HEK293 (cell line): ENCODE results near the gene BACH2.

Experiments used
- CTCF ChIA-PET: fragments of 350-600 bp; formaldehyde crosslinking; extraction: SDS; loops from one replicate; lab custom pipeline; 2021; ENCODE audit warnings: antibody characterized with exemption; lab: Yijun Ruan, JAX
- POLR2A ChIA-PET: fragments of 300-600 bp; formaldehyde crosslinking; extraction: SDS; loops from one replicate; lab custom pipeline; 2020; ENCODE audit warnings: antibody characterized with exemption, inconsistent platforms; lab: Yijun Ruan, JAX
- H3K27ac ChIP-seq: fragments of 200-500 bp; sonication (Bioruptor generic); 2 replicates; pipeline ENCODE4 v1.5.1; 2014; ENCODE audit warnings: low read depth, low read length, control low read depth, inconsistent platforms; ENCODE audit errors: extremely low read depth
- H3K36me3 ChIP-seq, 2 experiments: fragments of 200-500 bp in 1 of 2; sonication (Bioruptor generic) in 1 of 2; 1 replicate in 1 of 2; 2 replicates in 1 of 2; pipeline ENCODE4 v1.5.1; 2014 to 2017; ENCODE audit warnings: inconsistent platforms in 2 of 2, low read length in 2 of 2; ENCODE audit not compliant: control insufficient read depth in 2 of 2, insufficient read depth in 1 of 2
- H3K4me1 ChIP-seq: fragments of 200-500 bp; sonication (Bioruptor generic); 2 replicates; pipeline ENCODE4 v1.5.1; 2014; ENCODE audit warnings: mild to moderate bottlenecking, low read length, inconsistent platforms; ENCODE audit not compliant: control insufficient read depth, insufficient read depth
- H3K4me3 ChIP-seq: 2 replicates; pipeline ENCODE4 v1.5.1; 2011; ENCODE audit warnings: low read depth, mild to moderate bottlenecking, control low read depth, low read length, moderate library complexity
- H3K9me3 ChIP-seq: fragments of 200-500 bp; sonication (Bioruptor generic); 2 replicates; pipeline ENCODE4 v1.5.1; 2014; ENCODE audit warnings: low read depth, low read length, inconsistent platforms; ENCODE audit not compliant: control insufficient read depth, insufficient read depth
- GLIS2 ChIP-seq: fragments of 450-650 bp; formaldehyde crosslinking; IDR thresholded peaks from 2 replicates; pipeline ENCODE4 v1.5.1; 2016; ENCODE audit warnings: missing biosample characterization, missing genetic modification characterization
- HOXD13 ChIP-seq: sonication (generic); formaldehyde crosslinking; IDR thresholded peaks from 2 replicates; pipeline ENCODE4 v1.8.0; 2022; ENCODE audit warnings: missing genetic modification reagents, borderline replicate concordance
- KLF8 ChIP-seq: fragments of 450-650 bp; formaldehyde crosslinking; IDR thresholded peaks from 2 replicates; pipeline ENCODE4 v1.5.1; 2016; ENCODE audit warnings: missing biosample characterization, missing genetic modification characterization
- MYNN ChIP-seq: fragments of 450-650 bp; formaldehyde crosslinking; IDR thresholded peaks from 2 replicates; pipeline ENCODE4 v1.5.1; 2016; ENCODE audit warnings: missing biosample characterization, missing genetic modification characterization, borderline replicate concordance
- PRDM1 ChIP-seq: fragments of 450-650 bp; formaldehyde crosslinking; IDR thresholded peaks from 2 replicates; pipeline ENCODE4; 2016; ENCODE audit warnings: missing biosample characterization, missing genetic modification characterization
- SCRT1 ChIP-seq: fragments of 450-650 bp; formaldehyde crosslinking; IDR thresholded peaks from 2 replicates; pipeline ENCODE4 v1.5.1; 2016; ENCODE audit warnings: missing biosample characterization, missing genetic modification characterization, borderline replicate concordance
- ZNF140 ChIP-seq: fragments of 450-650 bp; formaldehyde crosslinking; IDR thresholded peaks from 2 replicates; pipeline ENCODE4 v1.5.1; 2016; ENCODE audit warnings: missing biosample characterization, missing genetic modification characterization
- ZNF214 ChIP-seq: fragments of 450-650 bp; formaldehyde crosslinking; IDR thresholded peaks from 2 replicates; pipeline ENCODE4 v1.5.1; 2017; ENCODE audit warnings: missing biosample characterization, mild to moderate bottlenecking, missing genetic modification characterization, borderline replicate concordance
- ZNF266 ChIP-seq: fragments of 450-650 bp; formaldehyde crosslinking; IDR thresholded peaks from 2 replicates; pipeline ENCODE4 v1.5.1; 2016; ENCODE audit warnings: missing biosample characterization, missing genetic modification characterization, low read depth
- ZNF416 ChIP-seq: fragments of 450-650 bp; formaldehyde crosslinking; IDR thresholded peaks from 2 replicates; pipeline ENCODE4 v1.5.1; 2016; ENCODE audit warnings: missing biosample characterization, missing genetic modification characterization
- ZNF514 ChIP-seq: fragments of 450-650 bp; formaldehyde crosslinking; IDR thresholded peaks from 2 replicates; pipeline ENCODE4 v1.5.1; 2016; ENCODE audit warnings: missing biosample characterization, missing genetic modification characterization
- ZNF548 ChIP-seq: fragments of 450-650 bp; formaldehyde crosslinking; IDR thresholded peaks from 2 replicates; pipeline ENCODE4 v1.5.1; 2016; ENCODE audit warnings: missing biosample characterization, missing genetic modification characterization
- TF ChIP-seq, protein P1 (sequence below): fragments of 450-650 bp; formaldehyde crosslinking; IDR thresholded peaks from 2 replicates; pipeline ENCODE4 v1.5.1; 2017; ENCODE audit warnings: missing biosample characterization, mild to moderate bottlenecking, missing genetic modification characterization, moderate library complexity
- TF ChIP-seq, protein P2 (sequence below): fragments of 450-650 bp; formaldehyde crosslinking; IDR thresholded peaks from 2 replicates; pipeline ENCODE4 v1.5.1; 2016; ENCODE audit warnings: missing biosample characterization, missing genetic modification characterization
- TF ChIP-seq, protein P3 (sequence below): fragments of 450-650 bp; IDR thresholded peaks from 2 replicates; pipeline ENCODE4 v1.5.1; 2018; ENCODE audit warnings: missing biosample characterization, missing genetic modification characterization
- TF ChIP-seq, protein P4 (sequence below): fragments of 450-650 bp; formaldehyde crosslinking; IDR thresholded peaks from 2 replicates; pipeline ENCODE4 v1.5.1; 2016; ENCODE audit warnings: missing biosample characterization, missing genetic modification characterization
- TF ChIP-seq, protein P5 (sequence below): fragments of 450-650 bp; formaldehyde crosslinking; IDR thresholded peaks from 2 replicates; pipeline ENCODE4 v1.5.1; 2016; ENCODE audit warnings: missing biosample characterization, missing genetic modification characterization, borderline replicate concordance

Gene BACH2

DNA sequence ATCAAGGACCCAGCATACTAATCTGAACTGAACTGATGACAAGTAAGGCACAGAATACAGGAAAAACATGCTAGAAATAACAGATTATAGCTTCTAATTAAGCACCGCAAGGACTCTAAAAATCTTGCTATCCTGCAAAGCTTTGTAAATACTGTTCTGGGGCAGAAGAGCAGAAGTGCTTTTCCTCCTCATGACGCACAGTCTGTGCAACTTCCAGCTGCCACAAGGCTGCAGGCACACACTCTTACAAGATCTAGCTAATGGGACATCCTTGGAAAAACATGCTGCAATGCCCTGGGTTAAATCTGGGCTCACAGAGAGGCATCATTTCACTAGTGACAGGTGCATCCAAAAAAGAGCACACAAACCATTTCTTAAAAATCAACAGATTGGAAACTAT is 213.8 kb downstream of the BACH2 start:
- CTCF ChIA-PET, result interaction anchor here (0.5 to 3.2 kb wide), 8 partner anchors 15 to 319 kb away, joined by 3 to 14 read pairs (median 4); no protein-coding TSS in a partner anchor
- Histone ChIP-seq H3K36me3 (no peaks in the 10 kb centered on the region), H3K4me3 (no peak overlapping the region), H3K4me1 (no peaks in the 10 kb centered on the region), H3K27ac (no peak overlapping the region), H3K9me3 (no peaks in the 10 kb centered on the region)
- TF ChIP-seq ZNF416 (tag by site-specific recombination), result no peak
- no peak for TF ChIP-seq GLIS2
- TF ChIP-seq HOXD13 (CRISPR knock-in tag), result no peak
- TF ChIP-seq ZNF548 (tag by site-specific recombination), result no peak
- TF ChIP-seq, protein P1, sequence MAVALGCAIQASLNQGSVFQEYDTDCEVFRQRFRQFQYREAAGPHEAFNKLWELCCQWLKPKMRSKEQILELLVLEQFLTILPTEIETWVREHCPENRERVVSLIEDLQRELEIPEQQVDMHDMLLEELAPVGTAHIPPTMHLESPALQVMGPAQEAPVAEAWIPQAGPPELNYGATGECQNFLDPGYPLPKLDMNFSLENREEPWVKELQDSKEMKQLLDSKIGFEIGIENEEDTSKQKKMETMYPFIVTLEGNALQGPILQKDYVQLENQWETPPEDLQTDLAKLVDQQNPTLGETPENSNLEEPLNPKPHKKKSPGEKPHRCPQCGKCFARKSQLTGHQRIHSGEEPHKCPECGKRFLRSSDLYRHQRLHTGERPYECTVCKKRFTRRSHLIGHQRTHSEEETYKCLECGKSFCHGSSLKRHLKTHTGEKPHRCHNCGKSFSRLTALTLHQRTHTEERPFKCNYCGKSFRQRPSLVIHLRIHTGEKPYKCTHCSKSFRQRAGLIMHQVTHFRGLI (tag by site-specific recombination), result no peak
- TF ChIP-seq SCRT1 (tag by site-specific recombination), result no peak
- no peak for TF ChIP-seq ZNF266 (tag by site-specific recombination)
- TF ChIP-seq, protein P2, sequence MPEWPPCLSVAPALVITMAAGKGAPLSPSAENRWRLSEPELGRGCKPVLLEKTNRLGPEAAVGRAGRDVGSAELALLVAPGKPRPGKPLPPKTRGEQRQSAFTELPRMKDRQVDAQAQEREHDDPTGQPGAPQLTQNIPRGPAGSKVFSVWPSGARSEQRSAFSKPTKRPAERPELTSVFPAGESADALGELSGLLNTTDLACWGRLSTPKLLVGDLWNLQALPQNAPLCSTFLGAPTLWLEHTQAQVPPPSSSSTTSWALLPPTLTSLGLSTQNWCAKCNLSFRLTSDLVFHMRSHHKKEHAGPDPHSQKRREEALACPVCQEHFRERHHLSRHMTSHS (tag by site-specific recombination), result no peak
- TF ChIP-seq, protein P3, sequence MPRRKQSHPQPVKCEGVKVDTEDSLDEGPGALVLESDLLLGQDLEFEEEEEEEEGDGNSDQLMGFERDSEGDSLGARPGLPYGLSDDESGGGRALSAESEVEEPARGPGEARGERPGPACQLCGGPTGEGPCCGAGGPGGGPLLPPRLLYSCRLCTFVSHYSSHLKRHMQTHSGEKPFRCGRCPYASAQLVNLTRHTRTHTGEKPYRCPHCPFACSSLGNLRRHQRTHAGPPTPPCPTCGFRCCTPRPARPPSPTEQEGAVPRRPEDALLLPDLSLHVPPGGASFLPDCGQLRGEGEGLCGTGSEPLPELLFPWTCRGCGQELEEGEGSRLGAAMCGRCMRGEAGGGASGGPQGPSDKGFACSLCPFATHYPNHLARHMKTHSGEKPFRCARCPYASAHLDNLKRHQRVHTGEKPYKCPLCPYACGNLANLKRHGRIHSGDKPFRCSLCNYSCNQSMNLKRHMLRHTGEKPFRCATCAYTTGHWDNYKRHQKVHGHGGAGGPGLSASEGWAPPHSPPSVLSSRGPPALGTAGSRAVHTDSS (tag by site-specific recombination), result no peak
- POLR2A ChIA-PET, result interaction anchor here (0.7 kb wide), 1 partner anchor 37 kb away, joined by 3 read pairs; no protein-coding TSS in a partner anchor

DNA sequence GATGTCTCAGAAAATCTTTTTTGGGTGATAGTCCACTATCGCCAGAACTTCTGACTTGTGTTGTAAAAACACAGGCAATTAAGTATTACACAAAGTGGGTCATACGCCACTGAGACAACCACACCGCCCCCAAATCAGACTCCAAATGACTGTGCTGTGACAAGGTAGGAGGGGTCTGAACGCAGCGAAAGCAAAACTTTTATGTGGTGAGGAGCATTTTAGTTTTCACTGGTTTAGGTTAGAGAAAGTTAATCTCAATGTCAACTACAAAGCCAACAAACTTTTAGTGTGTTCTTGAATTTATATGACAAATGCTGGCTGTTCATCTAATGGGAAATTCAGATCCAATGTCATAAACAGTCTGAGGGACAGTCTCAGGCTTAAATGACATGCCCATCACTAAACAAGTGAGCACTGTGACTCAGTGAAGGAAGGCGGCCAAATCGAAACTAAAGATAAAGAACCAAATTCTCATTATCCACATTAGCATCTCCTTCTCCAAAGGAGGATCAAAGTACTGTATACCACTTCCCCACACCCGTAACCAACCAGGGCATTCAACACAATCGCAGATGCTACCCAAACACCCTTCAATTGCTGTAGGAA is 215.7 kb downstream of the BACH2 start:
- ChIA-PET POLR2A (no interaction called here), CTCF (interaction anchor here (1.0 to 3.2 kb wide), 2 partner anchors 111 to 141 kb away, joined by 3 to 14 read pairs; no protein-coding TSS in a partner anchor)
- no peaks in the 10 kb centered on the region for H3K36me3 ChIP-seq
- peak; percentile 49; the same call in 1 of the 2 replicates for TF ChIP-seq PRDM1 (tag by site-specific recombination)
- TF ChIP-seq, protein P4, sequence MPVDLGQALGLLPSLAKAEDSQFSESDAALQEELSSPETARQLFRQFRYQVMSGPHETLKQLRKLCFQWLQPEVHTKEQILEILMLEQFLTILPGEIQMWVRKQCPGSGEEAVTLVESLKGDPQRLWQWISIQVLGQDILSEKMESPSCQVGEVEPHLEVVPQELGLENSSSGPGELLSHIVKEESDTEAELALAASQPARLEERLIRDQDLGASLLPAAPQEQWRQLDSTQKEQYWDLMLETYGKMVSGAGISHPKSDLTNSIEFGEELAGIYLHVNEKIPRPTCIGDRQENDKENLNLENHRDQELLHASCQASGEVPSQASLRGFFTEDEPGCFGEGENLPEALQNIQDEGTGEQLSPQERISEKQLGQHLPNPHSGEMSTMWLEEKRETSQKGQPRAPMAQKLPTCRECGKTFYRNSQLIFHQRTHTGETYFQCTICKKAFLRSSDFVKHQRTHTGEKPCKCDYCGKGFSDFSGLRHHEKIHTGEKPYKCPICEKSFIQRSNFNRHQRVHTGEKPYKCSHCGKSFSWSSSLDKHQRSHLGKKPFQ (tag by site-specific recombination), result no peak
- H3K27ac ChIP-seq, result no peak overlapping the region
- no peaks in the 10 kb centered on the region for H3K4me1 ChIP-seq
- H3K4me3 ChIP-seq, result no peak overlapping the region
- H3K9me3 ChIP-seq, result no peaks in the 10 kb centered on the region

DNA sequence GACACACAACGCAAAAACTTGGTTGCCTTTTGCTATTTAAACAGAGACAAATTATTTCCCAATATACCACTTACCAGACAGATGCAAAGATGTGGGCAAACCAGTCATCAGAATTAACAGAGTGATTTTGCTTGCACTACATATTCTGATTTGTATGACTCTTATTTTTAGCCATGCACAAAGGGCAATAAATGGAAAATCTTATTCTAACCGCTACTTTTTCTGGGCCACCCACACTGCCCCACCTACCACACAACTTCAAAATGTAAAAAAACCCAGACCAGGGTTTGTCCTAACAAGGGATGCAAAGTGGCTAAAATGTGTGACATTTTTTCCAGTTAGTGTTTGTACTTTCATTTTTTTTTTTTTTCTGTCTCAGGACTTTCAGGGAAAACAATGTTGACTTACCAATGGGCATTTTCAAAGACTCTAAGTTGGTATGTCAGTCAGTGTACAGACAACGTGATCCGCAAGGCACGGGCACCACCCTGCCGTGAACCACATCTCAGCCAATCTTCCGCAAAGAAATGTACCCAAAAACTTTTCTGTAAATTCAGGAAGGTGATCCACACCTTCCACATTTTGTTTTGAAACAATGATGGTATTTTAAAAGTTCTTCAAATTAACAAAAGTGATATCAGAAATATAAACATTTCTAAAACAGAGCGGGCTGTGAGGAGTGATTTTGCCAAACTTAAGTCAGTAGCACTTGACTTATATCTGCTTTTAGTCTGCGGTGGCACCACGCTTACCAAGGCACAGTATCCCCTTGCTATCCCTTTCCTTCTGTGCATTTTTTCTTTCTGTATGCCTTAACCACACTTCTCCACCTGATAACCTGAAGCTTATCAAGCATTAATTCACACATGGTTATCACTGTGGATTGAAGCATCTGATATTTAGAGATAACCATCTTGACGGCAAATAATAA is 216.8 kb downstream of the BACH2 start:
- CTCF ChIA-PET, result no interaction called here
- Histone ChIP-seq H3K36me3 (no peaks in the 10 kb centered on the region), H3K27ac (no peak overlapping the region), H3K9me3 (no peaks in the 10 kb centered on the region), H3K4me1 (no peaks in the 10 kb centered on the region), H3K4me3 (no peak overlapping the region)
- POLR2A ChIA-PET, result no interaction called here
- TF ChIP-seq ZNF214 (no peak), ZNF514 (tag by site-specific recombination) (no peak), MYNN (tag by site-specific recombination) (no peak), ZNF140 (no peak), KLF8 (no peak)
- TF ChIP-seq, protein P5, sequence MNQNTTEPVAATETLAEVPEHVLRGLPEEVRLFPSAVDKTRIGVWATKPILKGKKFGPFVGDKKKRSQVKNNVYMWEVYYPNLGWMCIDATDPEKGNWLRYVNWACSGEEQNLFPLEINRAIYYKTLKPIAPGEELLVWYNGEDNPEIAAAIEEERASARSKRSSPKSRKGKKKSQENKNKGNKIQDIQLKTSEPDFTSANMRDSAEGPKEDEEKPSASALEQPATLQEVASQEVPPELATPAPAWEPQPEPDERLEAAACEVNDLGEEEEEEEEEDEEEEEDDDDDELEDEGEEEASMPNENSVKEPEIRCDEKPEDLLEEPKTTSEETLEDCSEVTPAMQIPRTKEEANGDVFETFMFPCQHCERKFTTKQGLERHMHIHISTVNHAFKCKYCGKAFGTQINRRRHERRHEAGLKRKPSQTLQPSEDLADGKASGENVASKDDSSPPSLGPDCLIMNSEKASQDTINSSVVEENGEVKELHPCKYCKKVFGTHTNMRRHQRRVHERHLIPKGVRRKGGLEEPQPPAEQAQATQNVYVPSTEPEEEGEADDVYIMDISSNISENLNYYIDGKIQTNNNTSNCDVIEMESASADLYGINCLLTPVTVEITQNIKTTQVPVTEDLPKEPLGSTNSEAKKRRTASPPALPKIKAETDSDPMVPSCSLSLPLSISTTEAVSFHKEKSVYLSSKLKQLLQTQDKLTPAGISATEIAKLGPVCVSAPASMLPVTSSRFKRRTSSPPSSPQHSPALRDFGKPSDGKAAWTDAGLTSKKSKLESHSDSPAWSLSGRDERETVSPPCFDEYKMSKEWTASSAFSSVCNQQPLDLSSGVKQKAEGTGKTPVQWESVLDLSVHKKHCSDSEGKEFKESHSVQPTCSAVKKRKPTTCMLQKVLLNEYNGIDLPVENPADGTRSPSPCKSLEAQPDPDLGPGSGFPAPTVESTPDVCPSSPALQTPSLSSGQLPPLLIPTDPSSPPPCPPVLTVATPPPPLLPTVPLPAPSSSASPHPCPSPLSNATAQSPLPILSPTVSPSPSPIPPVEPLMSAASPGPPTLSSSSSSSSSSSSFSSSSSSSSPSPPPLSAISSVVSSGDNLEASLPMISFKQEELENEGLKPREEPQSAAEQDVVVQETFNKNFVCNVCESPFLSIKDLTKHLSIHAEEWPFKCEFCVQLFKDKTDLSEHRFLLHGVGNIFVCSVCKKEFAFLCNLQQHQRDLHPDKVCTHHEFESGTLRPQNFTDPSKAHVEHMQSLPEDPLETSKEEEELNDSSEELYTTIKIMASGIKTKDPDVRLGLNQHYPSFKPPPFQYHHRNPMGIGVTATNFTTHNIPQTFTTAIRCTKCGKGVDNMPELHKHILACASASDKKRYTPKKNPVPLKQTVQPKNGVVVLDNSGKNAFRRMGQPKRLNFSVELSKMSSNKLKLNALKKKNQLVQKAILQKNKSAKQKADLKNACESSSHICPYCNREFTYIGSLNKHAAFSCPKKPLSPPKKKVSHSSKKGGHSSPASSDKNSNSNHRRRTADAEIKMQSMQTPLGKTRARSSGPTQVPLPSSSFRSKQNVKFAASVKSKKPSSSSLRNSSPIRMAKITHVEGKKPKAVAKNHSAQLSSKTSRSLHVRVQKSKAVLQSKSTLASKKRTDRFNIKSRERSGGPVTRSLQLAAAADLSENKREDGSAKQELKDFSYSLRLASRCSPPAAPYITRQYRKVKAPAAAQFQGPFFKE, result no peak
